NCI-H1092 treated with DMSO at 0.1 percent for 48 hours (cell line): ENCODE data around the gene MICALL2.

ENCODE experiments used
- DNase-seq: peaks from one replicate; lab custom pipeline; 2025; lab: John Stamatoyannopoulos, UW

Gene MICALL2

DNA sequence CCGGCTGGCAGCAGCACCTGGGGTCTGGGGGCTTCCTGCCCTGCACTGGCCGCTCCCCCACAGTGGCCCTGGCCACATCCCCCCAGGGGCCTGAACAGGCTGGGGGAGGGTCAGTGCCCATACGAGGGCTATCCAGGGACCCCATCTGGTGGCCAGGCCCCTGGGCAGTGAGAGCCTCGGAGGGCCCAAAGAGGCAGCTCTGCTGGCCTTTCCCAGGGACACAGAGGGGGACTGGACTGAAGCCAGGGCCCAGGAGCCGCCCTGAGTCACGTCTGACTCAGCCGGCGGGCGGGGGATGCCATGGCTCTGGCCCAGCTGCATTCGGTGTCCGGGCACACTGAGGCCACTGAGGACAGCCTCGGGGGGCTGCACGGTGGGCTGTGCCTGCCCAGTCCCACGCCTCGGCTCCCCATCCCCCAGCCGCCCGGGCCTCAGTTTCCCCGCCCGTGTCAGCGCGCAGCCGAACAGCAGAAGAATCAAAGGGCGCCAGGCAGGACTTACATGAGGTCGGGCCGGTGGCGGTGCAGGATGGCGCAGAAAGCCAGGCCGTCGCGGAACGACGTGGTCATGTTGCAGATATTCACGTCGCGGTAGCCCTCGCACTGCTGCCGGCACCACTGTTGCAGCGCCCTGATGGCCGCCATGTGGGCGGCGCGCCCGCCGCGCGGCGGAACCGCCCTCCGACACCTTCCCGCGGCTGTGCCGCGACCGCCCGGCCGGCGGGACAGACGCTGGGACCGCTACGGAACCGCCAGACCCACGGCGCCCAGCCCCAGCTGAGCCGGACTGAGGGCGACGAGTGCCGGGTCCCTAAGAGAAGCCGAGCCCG lies at the start of gene MICALL2:
Gene MICALL2 (minus strand): TSS at position 788 of the 829 bp plus-strand sequence. CDS start 144 bp downstream, at position 644.
- peak; percentile 52 for DNase-seq

DNA sequence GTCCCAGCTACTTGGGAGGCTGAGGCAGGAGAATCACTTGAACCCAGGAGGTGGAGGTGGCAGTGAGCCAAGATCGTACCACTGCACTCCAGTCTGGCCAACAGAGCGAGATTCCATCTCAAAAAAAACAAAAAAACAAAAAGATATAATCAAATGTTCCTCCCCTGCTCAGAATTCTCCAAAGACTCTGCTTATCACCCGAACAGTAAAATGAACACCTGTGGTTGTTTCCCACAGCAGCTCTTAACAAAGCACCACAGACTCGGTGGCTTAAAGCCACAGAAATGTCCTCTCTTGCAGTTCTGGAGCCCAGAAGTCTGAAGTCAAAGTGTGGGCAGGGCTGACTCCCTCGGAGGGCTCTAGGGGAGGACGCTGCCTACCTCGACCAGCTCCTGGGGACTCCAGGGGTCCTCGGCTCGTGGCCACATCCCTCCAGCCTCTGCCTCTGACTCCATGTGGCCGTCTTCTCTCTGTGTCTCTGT lies 49.0 kb upstream of the MICALL2 start:
- DNase-seq = no peak

DNA sequence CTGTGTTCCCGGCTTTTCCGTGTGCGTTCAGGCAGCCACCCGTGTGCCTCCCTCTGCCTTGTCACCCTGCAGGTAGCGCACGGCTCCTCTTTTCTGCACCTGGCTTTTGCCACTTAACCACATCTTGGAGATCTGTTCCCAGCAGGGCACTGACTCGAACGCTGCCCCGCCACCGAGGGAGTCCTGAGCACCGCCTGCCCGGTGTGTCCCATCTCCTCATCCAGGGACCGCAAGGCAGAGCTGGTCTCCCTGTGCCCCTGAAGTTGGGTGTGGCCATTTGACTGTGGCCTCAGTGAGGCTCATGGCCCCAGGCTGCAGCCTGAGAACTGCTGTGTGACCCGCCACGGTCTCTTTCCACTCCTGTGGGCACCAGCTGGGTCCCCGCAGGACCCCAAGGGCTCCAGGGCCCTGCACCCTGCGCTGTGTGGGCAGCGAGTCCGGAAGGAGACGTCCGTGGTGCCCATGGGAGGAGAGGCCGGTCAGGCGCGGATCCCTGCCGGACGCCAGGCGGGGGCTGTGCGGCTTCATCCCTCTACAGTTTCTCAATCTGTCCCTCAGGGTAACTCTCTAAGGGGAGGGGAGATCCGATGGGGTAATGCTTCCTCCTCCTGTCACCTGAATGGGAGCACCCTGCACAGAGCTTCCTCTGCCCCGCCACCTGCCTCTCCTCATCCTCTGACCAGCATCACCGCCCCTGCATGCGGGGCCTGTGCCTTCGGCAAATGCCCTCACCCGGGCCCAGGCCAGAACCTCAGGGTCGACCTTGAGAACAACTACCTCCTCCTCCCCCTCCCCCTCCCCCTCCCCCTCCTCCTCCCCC lies 46.7 kb upstream of the MICALL2 start:
- peak; percentile 15 for DNase-seq

DNA sequence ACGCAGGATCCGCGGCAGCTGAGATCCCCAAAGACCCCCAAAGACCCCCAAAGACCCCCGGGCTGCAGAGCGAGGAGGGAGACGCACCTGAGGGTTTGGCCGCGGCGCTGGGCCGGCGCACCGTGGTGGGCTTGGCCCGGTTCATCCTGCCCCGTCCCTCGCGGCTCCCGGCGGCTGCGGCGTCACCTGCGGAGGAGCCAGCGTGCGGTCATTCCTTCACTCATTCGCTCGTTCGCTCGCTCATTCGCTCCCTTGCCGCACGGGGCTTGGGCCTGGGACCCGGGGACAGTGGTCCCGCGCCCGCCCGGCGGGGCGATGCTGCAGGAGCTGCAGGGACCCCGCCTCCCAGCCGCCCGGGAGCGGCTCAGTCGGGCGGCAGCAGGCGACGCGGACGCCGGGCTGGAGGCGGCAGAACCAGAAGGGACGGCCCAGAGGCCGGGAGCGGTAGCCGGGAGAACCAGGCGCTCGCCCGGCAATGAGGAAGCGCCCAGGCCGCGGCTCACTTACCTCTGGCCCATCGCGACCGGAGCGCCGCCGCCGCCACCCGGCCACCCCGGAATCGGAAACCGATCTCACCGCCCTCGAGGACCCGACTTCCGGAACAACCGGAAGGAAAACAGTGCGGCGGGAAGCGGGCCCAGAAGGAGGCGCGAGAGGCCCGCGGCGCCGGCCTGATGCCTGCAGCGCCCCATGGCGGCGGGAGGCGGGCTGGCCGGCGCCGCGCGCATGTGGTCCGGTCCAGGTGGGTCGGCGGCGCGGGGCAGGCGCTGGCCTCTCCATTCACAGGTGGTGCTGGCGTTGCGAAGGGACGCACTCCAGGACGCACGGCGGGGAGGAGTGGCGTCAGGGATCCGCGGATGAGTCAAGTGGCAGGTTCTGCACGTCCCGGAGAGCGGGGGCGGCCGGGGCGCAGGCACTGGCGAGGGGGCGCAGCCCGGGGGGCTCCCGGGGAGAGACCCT lies 44.8 kb upstream of the MICALL2 start, which contains the start of gene INTS1:
Gene INTS1 (minus strand): TSS at position 574 of the 960 bp plus-strand sequence. CDS start 429 bp downstream, at position 145.
- DNase-seq = peak; percentile 94

DNA sequence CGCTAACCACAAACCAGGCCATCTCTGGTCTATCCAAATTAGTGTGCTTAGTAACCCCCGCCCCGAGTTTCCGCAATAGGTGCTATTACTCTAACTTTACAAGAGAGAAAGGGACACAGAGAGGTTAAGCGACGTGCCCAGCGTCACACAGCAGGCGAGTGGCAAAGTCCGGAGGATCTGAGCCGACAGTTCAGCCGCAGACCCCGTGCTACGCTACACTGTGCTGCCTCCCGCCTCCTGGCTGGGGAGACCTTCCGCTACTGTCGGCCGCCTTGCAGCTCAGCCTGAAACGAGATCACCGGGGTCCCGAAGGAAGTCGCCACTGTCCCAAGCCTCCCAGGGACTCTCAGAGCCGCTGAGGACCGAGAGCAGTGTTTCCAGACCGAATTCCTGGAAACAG lies 44.1 kb upstream of the MICALL2 start:
- DNase-seq = no peak

DNA sequence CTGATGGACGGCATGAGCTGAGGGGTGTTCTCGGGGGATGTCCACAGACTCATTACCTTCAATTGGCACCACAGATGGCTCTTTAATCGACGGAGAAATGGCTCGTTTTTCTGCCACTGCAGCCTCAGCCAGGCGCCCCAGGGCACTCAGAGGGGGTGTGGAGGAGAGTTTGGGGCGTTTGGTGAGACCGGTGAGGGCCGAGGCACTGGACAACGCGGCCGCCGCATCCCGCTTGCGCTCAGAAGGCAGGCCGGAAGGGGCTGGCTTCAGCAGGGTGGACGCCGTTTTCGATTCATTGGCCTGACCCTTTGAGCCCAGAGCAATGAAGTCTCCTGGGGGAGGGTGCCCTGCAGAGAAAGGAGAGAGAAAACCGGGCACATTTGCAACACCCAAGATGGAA lies 43.6 kb upstream of the MICALL2 start:
- no peak for DNase-seq

DNA sequence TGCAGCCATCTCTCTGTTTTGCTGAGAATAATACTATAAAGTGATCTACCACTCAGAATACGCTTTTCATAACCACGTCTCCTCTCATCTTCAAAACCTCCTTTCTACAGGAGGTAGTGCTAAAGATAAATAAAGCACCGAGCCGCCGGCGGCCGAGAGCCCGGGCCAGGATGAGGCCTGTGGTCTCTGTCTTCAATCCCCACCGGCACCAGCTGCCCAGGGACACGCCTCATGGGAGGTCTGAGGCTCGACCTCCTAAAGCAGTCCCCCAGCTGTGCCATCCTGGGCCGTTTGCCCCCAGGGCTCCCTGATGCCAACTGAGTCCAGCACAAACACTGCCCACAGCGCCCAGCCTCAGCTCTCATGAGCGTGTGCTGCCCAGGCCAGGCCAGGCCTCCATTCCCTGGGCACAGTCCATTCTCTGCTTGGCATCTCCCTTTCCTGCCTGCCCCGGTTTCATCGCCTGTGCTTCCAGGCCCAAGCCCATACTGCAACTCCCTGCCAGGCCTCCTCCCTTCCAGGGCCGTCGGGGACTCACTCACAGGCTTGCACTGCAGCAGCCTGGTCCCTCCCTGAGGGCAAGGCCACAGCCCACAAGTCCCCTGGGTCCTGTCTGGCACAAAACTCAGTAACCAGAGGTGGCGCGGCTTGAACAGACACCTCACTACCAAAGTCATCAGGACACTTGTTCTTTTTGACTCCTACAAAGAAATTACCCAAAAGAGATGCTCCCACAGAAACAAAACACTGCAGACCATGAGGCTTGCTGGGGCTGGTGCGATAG lies 42.4 kb upstream of the MICALL2 start:
- no peak for DNase-seq

DNA sequence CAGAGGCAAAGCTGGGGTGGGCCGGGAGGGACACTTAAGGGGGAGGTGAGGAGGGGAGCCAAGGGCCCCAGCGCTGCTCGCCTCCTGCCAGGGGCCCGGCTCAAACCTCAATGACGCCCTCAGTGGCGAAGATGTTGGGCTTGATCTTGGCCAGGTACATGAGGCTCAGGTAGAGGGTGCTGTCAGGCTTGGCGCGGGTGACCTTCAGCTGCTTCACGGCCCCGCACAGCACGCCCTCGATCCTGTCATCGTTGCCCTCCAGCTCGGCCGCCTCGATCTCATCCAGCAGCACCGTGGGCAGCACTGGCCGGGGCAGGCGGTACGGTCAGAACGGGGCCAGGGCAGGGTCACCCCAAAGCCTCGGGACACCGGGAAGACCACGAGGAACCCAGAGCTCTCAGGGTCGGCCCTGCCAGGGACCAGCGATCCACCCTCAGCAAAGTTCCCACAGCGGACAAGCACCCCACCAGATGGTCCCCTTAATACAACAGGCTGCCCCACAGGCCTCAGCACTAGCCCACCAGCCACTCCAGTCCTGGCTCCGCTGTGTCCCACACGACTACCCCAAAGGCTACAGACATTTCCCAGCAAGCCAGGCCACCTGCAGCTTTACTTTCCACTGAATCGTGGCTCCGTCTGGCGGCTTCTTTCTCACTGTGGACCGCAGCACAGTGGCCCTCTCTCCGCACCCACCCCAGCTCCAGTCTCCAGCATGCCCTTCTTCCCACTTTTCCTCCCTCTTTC lies 41.0 kb upstream of the MICALL2 start:
- no peak for DNase-seq

DNA sequence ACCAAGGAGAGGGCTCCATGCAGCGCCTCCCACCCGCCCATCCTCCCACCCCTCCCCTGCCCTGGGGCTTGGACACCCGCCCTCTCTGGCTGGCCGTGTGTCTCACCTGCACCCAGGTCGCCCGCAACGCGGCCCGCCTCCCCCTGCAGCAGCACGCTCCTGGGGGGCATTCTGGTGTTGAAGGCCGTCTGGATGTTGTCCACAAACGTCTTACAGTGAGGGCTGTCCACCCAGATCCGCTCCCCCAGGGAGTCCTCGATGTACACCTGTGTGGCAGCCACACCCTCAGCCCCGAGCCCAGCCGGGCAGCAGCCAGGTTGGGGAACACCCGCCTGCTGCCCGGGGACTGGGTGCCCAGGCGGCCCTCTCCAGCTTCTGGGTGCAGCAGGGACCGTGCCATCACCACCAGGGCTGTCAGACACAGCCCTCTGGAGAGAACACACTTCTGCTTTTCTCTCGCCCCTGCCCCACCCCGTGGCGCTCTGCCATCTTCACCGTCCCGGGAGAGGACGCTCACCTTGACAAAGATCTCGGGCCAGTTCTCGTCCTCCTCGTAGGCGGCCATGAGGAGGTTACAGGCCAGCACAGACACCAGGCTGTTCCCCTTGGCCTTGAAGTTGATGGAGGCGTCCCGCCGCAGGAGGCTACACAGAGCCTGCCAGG lies 40.2 kb upstream of the MICALL2 start:
- no peak for DNase-seq

DNA sequence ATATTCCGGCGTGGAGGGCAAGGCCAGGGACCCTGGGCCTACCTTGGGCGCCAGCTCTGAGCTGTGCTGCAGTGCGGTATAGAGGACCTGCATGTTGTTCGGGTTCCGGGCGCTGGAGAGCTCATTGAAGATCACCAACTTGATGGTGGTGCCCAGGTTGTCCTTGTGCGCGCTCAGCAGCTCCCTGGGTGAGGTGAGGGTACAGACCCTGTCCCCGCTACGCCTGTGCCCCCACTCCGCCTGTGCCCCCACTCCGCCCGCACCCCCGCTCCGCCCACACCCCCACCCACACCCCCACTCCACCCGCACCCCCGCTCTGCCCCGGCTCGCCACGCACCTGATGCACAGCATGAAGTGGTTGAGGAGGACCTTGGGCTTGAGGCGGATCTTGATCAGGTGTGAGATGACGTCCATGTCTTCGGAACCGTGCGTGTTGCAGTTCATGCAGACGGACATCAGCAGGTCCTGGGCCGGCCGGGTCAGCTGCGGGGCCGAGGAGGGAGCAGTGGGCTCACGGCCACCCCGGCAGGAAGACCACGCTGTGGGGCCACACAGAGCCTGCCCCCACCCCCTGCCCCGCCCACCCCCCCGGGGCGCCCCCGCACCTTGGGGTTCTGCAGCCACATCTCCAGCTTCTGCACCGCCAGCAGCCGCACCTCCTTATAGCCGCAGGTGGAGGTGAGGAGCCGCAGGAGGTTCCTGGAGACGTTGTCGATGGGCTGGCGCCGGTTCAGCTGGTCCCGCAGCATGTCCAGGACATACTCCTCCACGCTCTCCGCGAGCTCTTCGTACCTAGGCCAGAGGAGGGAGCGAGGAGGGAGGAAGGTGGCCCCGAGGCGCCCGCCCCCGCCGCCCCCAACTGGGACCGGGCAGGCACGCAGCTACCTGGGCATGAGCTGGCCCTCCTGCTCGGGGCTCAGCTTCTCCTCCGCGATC lies 39.4 kb upstream of the MICALL2 start:
- DNase-seq = no peak

DNA sequence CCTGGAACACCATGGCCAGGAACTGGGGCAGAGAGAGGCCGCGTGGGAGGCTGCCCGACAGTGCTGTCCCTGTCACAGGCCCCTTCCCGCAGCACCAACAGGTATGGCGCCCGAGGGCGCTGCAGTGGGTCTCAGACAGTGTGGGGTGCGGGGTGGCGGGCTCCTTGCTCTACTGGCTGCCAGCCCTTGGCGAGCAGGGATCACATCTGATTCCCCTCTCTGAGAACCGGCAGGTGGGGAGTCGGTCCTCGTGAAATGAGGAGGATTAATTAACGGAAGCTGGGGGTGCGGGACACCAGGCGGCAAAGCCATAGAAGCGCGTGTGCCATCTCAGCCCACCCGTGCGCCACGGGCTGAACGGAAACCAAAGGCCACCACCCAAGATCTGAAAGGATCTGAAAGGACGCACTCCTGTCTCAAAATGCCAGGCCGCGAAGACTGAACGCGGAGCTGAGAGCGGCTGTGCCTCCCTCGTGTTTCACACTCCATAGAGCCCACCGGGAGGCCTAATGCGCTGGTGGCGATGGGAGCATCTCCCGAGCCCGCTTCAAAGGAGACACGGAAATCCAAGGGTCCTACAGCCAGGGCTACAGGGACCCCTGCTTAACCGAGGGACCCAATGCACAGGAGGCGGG lies 38.1 kb upstream of the MICALL2 start:
- DNase-seq = no peak

DNA sequence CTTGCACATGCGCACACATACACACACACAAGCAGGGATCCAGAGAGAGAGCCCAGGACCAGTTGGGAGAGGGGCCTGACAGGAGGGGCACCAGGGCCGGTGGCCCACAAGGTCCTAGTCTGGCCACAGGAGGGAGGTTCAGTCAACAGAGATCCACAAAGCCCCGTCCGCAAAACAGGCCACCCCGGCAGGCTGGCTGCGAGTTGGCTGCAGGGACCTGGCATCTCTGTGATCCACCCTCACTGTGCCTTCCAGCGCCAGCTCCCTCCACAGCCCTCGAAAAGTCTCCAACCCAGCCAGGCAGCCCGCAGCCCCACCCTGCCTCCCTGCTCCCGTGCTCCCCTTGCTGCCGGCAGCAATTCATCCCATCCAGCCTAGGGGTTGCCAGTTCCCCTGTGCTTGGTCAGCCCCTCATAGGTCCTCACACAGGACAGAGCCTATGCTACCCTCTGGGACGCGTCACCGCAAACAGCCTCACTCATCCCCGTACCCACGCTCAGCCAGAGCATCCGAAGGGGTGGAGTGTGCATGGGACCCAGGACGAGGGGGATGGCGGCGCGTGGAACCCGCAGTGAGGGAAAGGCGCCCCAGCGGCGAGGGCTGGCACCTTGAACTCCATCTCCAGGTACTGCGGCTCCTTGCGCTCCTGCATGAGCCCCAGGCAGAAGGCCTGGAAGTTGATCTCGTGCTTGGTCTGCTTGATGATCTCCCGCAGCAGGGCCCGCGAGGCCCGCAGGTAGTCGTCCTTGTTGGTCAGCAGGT lies 37.4 kb upstream of the MICALL2 start:
- no peak for DNase-seq

DNA sequence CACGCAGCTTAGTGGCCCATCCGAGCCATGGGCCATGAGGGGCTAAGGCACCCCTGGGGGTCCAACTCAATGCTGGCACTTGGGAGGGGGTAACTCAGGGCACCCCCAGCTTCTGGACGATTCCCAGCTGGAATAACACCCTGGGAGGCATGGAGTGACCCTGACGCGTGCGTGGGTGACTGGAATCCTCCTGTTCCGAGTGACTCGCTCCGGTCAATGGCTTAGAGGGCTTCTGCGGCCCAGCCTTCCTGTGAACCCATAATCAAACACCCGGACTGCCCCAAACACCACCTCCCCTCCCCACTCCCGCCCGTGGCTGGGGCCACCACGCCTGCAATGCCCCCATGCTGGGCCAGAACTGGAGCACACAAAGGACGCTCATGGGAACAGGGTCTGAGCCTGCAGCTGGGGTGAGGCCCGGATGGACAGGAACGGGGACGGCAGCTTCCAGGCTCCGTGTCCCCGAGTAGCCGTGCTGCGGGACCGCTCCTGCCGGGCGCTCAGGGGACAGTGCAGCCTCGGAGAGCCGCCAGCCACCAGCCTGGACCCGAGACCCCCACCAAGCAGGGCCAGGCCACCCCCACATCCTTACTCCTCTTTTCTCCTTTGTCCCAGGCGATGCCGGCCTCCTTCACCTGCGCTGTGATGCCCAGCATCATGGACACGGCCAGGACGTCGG lies 36.4 kb upstream of the MICALL2 start:
- no peak for DNase-seq

DNA sequence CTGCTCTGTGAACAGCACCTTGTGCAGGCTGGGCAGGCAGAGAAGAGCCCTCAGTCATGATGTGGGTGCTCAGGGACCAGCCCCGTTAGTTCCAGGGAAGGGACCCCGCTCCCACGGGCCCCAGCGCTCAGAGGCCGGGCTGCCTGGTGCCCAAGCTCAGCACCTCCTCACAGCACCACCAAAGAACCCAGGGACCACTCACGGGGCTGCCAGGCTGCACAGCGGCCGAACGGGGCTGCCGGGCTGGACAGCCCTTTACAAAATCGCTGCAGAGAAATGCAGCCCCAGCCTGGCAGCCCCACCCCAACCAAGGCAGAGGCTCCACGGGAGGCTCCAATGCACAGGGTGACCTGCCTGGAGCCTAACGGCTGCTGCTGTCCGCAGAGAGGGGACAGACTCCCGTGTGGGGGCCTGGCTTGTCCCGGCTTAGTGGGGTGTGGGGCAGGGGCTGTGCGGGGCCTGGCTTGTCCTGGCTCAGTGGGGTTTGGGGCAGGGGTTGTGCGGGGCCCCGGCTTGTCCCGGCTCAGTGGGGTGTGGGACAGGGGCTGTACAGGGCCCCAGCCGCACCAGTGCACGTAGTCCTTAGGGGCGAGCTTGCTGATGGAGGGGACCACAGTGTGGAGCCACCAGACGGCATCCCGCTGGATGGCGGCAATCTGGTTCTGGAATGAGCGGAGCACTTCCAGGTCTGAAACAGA lies 35.7 kb upstream of the MICALL2 start:
- no peak for DNase-seq

DNA sequence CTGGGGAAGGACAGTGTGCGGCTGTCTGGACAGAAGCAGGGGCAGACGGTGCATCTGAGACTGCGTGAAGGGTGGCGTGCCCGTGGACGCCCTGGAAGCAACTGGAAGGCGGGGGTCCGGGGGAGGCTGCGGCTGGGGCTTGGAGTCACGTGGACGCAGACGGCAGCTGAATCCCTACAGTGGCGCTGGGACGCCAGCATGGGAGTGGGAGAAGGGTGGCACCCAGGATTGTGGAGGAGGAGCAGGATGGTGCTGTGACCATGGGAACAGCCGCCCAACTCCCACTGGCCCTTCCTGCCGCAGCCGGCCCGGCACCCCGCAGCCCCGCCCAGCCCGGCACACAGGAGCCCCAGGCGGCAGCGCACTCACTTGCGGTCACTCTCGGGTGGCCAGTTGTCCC lies 35.2 kb upstream of the MICALL2 start:
- no peak for DNase-seq

DNA sequence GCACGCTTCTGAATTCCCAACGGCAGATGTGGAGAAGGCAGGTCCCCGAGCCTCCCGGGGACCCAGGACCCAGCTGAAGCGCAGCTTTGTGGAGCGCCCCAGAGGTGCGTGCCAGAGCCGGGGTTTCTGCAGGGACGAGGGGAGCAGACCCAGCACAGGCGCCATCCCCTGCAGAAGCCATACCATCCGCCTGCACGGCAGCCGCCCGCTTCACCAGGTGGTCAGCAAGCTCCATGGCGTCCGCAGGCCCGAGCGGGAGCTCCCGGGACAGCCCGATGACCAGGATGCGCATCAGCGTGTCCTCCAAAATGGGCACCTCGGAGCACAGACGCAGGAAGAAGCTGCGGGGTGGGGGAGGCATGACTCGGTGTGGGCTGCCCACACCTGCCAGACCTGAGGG lies 34.3 kb upstream of the MICALL2 start:
- DNase-seq = no peak
